Stimulated activated naive CD4-positive, alpha-beta T cell (primary cell): ENCODE measurements around the gene PPP1R2.

Experiments used
- DNase-seq, 6 experiments: peaks; one replicate each; lab custom pipeline; 2025; lab: John Stamatoyannopoulos, UW

Gene PPP1R2

GRCh38 chr3:195565716-195566115 lies 22.6 kb upstream of the PPP1R2 start:
- DNase-seq = no peak

- no peak for DNase-seq
Observed at GRCh38 chr3:195563317-195563716, 20.2 kb upstream of the PPP1R2 start.

- DNase-seq = no peak
Observed at GRCh38 chr3:195559723-195560409, 16.7 kb upstream of the PPP1R2 start.

GRCh38 chr3:195558602-195559001 lies 15.5 kb upstream of the PPP1R2 start:
- DNase-seq = peak in 4 of 6 experiments; percentile 18 to 72 (median 54)

GRCh38 chr3:195557322-195557721 lies 14.2 kb upstream of the PPP1R2 start:
- DNase-seq = no peak

GRCh38 chr3:195556390-195556789 lies 13.3 kb upstream of the PPP1R2 start:
- DNase-seq = peak; percentile 7 to 40 (median 20)

- peak in 4 of 6 experiments; percentile 6 to 31 (median 14) for DNase-seq
Observed at GRCh38 chr3:195555110-195555509, 12.0 kb upstream of the PPP1R2 start.

- no peak for DNase-seq
Observed at GRCh38 chr3:195554458-195554857, 11.3 kb upstream of the PPP1R2 start.

- DNase-seq = no peak
Observed at GRCh38 chr3:195553268-195553667, 10.1 kb upstream of the PPP1R2 start.

GRCh38 chr3:195551381-195551978 lies 8.4 kb upstream of the PPP1R2 start:
- no peak for DNase-seq

GRCh38 chr3:195550723-195551122 lies 7.6 kb upstream of the PPP1R2 start:
- peak in 1 of 6 experiments; percentile 29 for DNase-seq

- DNase-seq = peak; percentile 81 to 95 (median 91)
Observed at GRCh38 chr3:195549931-195550519, 6.9 kb upstream of the PPP1R2 start.

- no peak for DNase-seq
Observed at GRCh38 chr3:195548987-195549386, 5.9 kb upstream of the PPP1R2 start.

- DNase-seq = peak in 3 of 6 experiments; percentile 20 to 30 (median 20)
Observed at GRCh38 chr3:195548501-195548900, 5.4 kb upstream of the PPP1R2 start.

- DNase-seq = no peak
Observed at GRCh38 chr3:195548006-195548405, 4.9 kb upstream of the PPP1R2 start.

GRCh38 chr3:195546130-195546560 lies 3.0 kb upstream of the PPP1R2 start:
- DNase-seq = no peak

GRCh38 chr3:195544634-195545033 lies 1.5 kb upstream of the PPP1R2 start:
- no peak for DNase-seq

GRCh38 chr3:195544230-195544536 lies 1.1 kb upstream of the PPP1R2 start:
- no peak for DNase-seq

GRCh38 chr3:195543500-195544229 lies 540 bp upstream of the PPP1R2 start:
- no peak for DNase-seq

GRCh38 chr3:195542316-195542697 lies 818 bp downstream of the PPP1R2 start:
- DNase-seq = peak in 2 of 6 experiments; percentile 41 to 53

- peak in 2 of 6 experiments; percentile 6 to 15 for DNase-seq
Observed at GRCh38 chr3:195540511-195540910, 2.6 kb downstream of the PPP1R2 start.

- peak in 1 of 6 experiments; percentile 10 for DNase-seq
Observed at GRCh38 chr3:195540027-195540426, 3.1 kb downstream of the PPP1R2 start.

- no peak for DNase-seq
Observed at GRCh38 chr3:195539479-195539878, 3.6 kb downstream of the PPP1R2 start.
